GM18517 (cell line): ENCODE data around the gene PAQR6.

Source experiments
- ATAC-seq: cut with Tn5 transposase; IDR thresholded peaks from one replicate; pipeline ENCODE4 v1.9.1; 2021; ENCODE audit warnings: mild to moderate bottlenecking, moderate library complexity; ENCODE audit not compliant: unreplicated experiment

The PAQR6 gene

DNA sequence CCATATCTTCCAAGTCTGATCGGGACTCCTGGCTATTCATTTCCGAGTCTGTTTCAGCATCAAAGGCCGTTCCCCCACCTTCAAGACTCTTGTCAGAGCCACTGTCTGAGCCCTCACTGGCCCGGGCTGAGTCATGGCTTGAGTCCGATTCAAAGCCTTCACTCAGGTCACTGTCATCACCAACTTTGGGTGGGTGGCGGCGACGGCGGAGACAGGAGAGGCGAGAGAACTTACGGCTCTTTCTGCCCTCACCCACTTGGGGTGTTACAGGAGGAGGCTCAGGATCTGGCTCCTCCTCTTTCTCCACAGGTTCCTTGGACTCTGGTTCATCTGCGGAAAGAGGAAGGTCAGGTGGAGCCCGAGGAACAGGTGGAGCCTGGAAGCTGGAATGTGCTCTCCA, 18.2 kb upstream of the PAQR6 start:
- no peak for ATAC-seq

- ATAC-seq: no peak
These were observed 15.4 kb upstream of the PAQR6 start for GRCh38 chr1:156263288-156263655.

- ATAC-seq: no peak
These were observed 14.8 kb upstream of the PAQR6 start for GRCh38 chr1:156262461-156263287.

GRCh38 chr1:156260896-156261295, 13.0 kb upstream of the PAQR6 start:
- ATAC-seq: no peak

DNA sequence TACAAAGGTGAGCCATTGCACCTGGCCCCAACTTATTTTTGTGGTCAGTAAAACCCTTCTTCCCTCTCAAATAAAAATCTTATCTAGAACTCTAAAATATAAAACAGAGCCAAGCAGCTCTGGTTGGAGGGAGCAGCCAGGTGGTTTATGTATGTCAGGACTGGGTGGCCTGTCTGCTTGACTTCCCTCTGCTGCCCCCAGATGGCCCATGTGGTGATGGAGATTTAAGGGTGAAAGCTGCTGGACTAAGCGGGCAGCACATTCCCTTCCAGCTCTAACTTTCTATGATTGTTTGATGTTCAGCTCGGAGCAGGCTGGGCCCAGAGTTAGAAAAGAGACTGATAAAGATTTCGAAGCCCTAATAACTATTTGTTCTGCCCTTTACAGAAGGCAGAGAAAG, 11.9 kb upstream of the PAQR6 start:
- ATAC-seq: no peak

- no peak for ATAC-seq
These were observed 11.0 kb upstream of the PAQR6 start for GRCh38 chr1:156258859-156259258.

GRCh38 chr1:156257711-156258110, 9.9 kb upstream of the PAQR6 start:
- no peak for ATAC-seq

- ATAC-seq: no peak
These were observed 5.8 kb upstream of the PAQR6 start for GRCh38 chr1:156253634-156254033.

- ATAC-seq: no peak
These were observed 3.7 kb upstream of the PAQR6 start for GRCh38 chr1:156251527-156251926.

DNA sequence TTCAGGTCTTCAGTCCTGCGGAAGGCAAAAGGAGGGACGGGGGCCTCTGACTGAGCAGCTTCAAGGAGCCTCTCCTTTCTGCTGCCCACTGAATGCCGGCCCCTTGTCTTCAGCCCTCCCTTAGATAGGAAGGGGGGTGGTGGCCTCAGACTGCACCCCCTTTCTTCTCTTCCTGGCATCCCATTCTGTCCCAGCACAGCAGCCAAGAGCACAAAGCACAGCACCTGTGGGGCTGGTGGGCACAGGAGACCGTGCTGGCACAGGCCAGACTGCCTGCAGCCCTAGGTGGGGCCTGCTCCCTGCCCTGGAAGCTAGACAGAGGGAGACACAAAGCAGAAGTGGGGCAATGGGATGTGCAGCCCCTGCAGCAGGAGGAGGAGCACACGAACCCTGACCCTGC, 1.7 kb upstream of the PAQR6 start:
- no peak for ATAC-seq

DNA sequence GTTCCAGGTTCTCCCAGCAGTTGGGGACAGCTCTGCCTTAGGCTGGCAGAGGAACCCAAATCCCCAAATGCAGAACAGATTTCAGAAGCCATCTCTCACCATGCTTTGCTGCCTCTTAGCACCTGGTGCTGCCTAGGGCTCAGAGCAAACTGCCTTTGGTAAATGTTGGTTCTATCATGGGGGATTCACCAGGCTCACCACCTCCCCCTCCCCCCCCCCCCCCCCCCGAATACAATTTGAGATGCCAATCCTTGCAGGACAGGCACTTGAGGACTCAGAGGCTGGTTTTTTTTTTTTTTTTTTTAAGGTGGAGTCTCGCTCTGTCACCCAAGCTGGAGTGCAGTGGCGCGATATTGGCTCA, 447 bp upstream of the PAQR6 start:
- ATAC-seq: no peak

GRCh38 chr1:156246781-156247459, 936 bp downstream of the PAQR6 start:
- no peak for ATAC-seq

DNA sequence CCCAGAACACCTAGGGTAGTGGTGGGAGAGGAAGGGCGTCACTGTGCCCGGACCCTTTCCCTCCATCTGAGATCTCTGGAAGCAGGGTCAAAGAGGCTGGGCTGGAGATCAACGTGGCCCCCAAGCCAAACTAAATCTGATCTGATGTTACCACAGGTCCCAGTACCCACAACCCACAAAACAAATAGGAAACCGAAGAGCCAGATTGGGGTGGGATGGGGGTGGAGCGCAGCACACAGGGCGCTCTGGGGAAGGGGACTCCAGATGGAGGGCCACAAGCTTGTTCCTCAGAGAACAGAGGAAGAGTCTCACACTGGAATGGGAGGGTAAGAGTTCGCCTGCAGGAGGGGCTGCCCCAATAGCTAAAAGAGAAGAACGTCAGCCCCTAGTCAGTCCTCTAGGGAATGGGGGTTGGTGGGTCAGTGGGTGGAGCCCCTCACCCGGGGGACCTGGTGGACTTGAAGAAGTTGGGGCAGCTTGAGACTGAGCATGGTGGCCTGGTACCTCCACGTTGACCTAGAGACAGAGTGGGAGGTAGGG, 1.5 kb downstream of the PAQR6 start:
- no peak for ATAC-seq

- no peak for ATAC-seq
These were observed 2.2 kb downstream of the PAQR6 start for GRCh38 chr1:156245451-156246232.

GRCh38 chr1:156244712-156245111, 3.1 kb downstream of the PAQR6 start:
- no peak for ATAC-seq

GRCh38 chr1:156244126-156244525, 3.7 kb downstream of the PAQR6 start:
- ATAC-seq: no peak

GRCh38 chr1:156242738-156243137, 5.1 kb downstream of the PAQR6 start:
- no peak for ATAC-seq

GRCh38 chr1:156241926-156242325, 5.9 kb downstream of the PAQR6 start, which contains the start of gene BGLAP:
Gene BGLAP, plus strand, starts transcription at chr1:156242184. Its CDS starts 48 bp downstream, at chr1:156242232.
- ATAC-seq: no peak

DNA sequence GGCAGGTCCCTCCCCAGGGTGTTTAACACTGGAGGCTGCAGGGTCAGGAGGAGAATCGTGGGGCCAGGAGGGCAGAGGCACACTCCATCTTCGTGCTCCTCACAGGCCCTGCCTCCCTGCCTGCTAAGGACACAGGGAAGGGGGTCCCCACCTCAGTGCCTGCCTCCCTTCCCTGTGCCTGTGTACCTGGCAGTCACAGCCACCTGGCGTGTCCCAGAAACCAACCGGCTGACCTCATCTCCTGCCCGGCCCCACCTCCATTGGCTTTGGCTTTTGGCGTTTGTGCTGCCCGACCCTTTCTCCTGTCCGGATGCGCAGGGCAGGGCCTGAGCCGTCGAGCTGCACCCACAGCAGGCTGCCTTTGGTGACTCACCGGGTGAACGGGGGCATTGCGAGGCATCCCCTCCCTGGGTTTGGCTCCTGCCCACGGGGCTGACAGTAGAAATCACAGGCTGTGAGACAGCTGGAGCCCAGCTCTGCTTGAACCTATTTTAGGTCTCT, 6.5 kb downstream of the PAQR6 start:
- ATAC-seq: no peak

GRCh38 chr1:156238248-156238647, 9.6 kb downstream of the PAQR6 start:
- no peak for ATAC-seq

DNA sequence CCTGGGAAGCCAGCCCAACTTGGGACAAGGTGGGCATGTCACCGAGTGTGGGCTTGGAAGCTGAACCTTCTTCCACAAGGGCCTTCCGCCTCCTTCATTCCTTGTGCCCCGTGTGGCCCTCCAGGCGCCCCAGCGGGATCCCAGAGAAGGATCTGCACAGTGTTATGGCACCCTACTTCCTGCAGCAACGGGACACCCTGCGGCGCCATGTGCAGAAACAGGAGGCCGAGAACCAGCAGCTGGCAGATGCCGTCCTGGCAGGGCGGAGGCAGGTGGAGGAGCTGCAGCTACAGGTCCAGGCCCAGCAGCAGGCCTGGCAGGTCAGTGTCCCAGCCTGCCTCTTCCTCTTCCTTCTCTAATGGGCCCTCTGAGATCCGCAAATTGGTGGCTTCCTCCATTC, 11.7 kb downstream of the PAQR6 start:
- ATAC-seq: no peak
